ENCODE data around the gene EED. TPM values are rescaled to one million over a fixed set of nuclear protein-coding genes. Genes with fewer than 3 reads are reported as not detected.
A peak's percentile ranks its signal among the peaks of the same experiment; 100 is the strongest.

The EED gene
- total RNA-seq, 2 experiments from 2014 or later: 63.9 to 66.9 TPM

GRCh38 chr11:86259730-86260129 lies 15.2 kb downstream of the EED start:
- H3K4me3 Mint-ChIP-seq: no peak overlapping the region
- no peaks in the 10 kb centered on the region for H3K9me3 Mint-ChIP-seq
- no peak overlapping the region for H3K27ac Mint-ChIP-seq
- DNase-seq: no peak
- ChIA-PET CTCF (no interaction called here), POLR2A (interaction anchor here (0.7 to 1.0 kb wide), 2 partner anchors 8 to 26 kb away, joined by 3 read pairs; no protein-coding TSS in a partner anchor)
- H3K4me1 Mint-ChIP-seq: peaks cover 38% of the 10 kb centered on the region
- no peaks in the 10 kb centered on the region for H3K27me3 Mint-ChIP-seq
- H3K36me3 Mint-ChIP-seq (ENCODE audit: low read depth): peaks cover 75% of the 10 kb centered on the region

GRCh38 chr11:86261328-86261727 lies 16.8 kb downstream of the EED start:
- CTCF ChIA-PET: interaction anchor here (1.1 kb wide), 1 partner anchor 297 kb away, joined by 3 read pairs; no protein-coding TSS in a partner anchor
- Mint-ChIP-seq H3K4me3 (no peak overlapping the region), H3K27ac (no peak overlapping the region), H3K36me3 (ENCODE audit: low read depth) (peaks cover 76% of the 10 kb centered on the region), H3K4me1 (peaks cover 30% of the 10 kb centered on the region), H3K9me3 (no peaks in the 10 kb centered on the region), H3K27me3 (no peaks in the 10 kb centered on the region)
- DNase-seq: no peak
- POLR2A ChIA-PET: interaction anchor here (1.0 to 1.9 kb wide), 3 partner anchors 15 to 24 kb away, joined by 3 to 6 read pairs (median 3); partner anchors contain the start of gene EED

- H3K4me1 Mint-ChIP-seq: peaks cover 23% of the 10 kb centered on the region
- POLR2A ChIA-PET: interaction anchor here (0.8 to 1.6 kb wide), 3 partner anchors 10 to 27 kb away, joined by 3 to 5 read pairs (median 3); no protein-coding TSS in a partner anchor
- CTCF ChIA-PET: no interaction called here
- no peak for DNase-seq
- H3K27ac Mint-ChIP-seq: no peak overlapping the region
- H3K27me3 Mint-ChIP-seq: no peaks in the 10 kb centered on the region
- no peaks in the 10 kb centered on the region for H3K9me3 Mint-ChIP-seq
- H3K4me3 Mint-ChIP-seq: no peak overlapping the region
- peaks cover 69% of the 10 kb centered on the region for H3K36me3 Mint-ChIP-seq (ENCODE audit: low read depth)
Measured at GRCh38 chr11:86262387-86262786, 17.8 kb downstream of the EED start.

GRCh38 chr11:86264649-86265048 lies 20.1 kb downstream of the EED start:
- ChIA-PET CTCF (interaction anchor here (1.0 to 1.7 kb wide), 2 partner anchors 13 to 27 kb away, joined by 3 read pairs; no protein-coding TSS in a partner anchor), POLR2A (interaction anchor here (1.7 kb wide), 2 partner anchors 11 to 20 kb away, joined by 4 read pairs; no protein-coding TSS in a partner anchor)
- Mint-ChIP-seq H3K27ac (no peak overlapping the region), H3K9me3 (no peaks in the 10 kb centered on the region), H3K4me3 (no peak overlapping the region), H3K36me3 (ENCODE audit: low read depth) (peaks cover 72% of the 10 kb centered on the region), H3K4me1 (peaks cover 26% of the 10 kb centered on the region), H3K27me3 (no peaks in the 10 kb centered on the region)
- DNase-seq: no peak

- Mint-ChIP-seq H3K27me3 (no peaks in the 10 kb centered on the region), H3K36me3 (ENCODE audit: low read depth) (peaks cover 72% of the 10 kb centered on the region), H3K4me3 (no peak overlapping the region), H3K27ac (no peak overlapping the region), H3K4me1 (peaks cover 30% of the 10 kb centered on the region), H3K9me3 (no peaks in the 10 kb centered on the region)
- CTCF ChIA-PET: interaction anchor here (1.0 to 1.8 kb wide), 3 partner anchors 14 to 410 kb away, joined by 3 to 6 read pairs (median 3); partner anchors contain the start of gene CCDC83
- POLR2A ChIA-PET: interaction anchor here (1.7 kb wide), 2 partner anchors 12 to 20 kb away, joined by 4 read pairs; no protein-coding TSS in a partner anchor
- no peak for DNase-seq
Measured at GRCh38 chr11:86265194-86265593, 20.6 kb downstream of the EED start.

GRCh38 chr11:86269645-86270044 lies 25.1 kb downstream of the EED start:
- no peaks in the 10 kb centered on the region for H3K9me3 Mint-ChIP-seq
- ChIA-PET POLR2A (no interaction called here), CTCF (no interaction called here)
- H3K27me3 Mint-ChIP-seq: no peaks in the 10 kb centered on the region
- peaks cover 81% of the 10 kb centered on the region for H3K36me3 Mint-ChIP-seq (ENCODE audit: low read depth)
- no peak for DNase-seq
- no peak overlapping the region for H3K27ac Mint-ChIP-seq
- no peak overlapping the region for H3K4me3 Mint-ChIP-seq
- H3K4me1 Mint-ChIP-seq: peaks cover 40% of the 10 kb centered on the region

GRCh38 chr11:86274503-86274902 lies 29.9 kb downstream of the EED start:
- Mint-ChIP-seq H3K27ac (no peak overlapping the region), H3K9me3 (no peaks in the 10 kb centered on the region), H3K4me3 (no peak overlapping the region), H3K4me1 (peaks cover 35% of the 10 kb centered on the region), H3K27me3 (no peaks in the 10 kb centered on the region), H3K36me3 (ENCODE audit: low read depth) (peaks cover 84% of the 10 kb centered on the region)
- POLR2A ChIA-PET: interaction anchor here (0.8 kb wide), 1 partner anchor 9 kb away, joined by 3 read pairs; no protein-coding TSS in a partner anchor
- CTCF ChIA-PET: interaction anchor here (1.0 kb wide), 1 partner anchor 19 kb away, joined by 3 read pairs; no protein-coding TSS in a partner anchor
- DNase-seq: no peak

GRCh38 chr11:86274999-86275398 lies 30.4 kb downstream of the EED start:
- H3K9me3 Mint-ChIP-seq: no peaks in the 10 kb centered on the region
- H3K36me3 Mint-ChIP-seq (ENCODE audit: low read depth): peaks cover 84% of the 10 kb centered on the region
- POLR2A ChIA-PET: no interaction called here
- no peak overlapping the region for H3K27ac Mint-ChIP-seq
- no peaks in the 10 kb centered on the region for H3K27me3 Mint-ChIP-seq
- CTCF ChIA-PET: interaction anchor here (0.7 to 1.0 kb wide), 2 partner anchors 20 to 421 kb away, joined by 3 read pairs; no protein-coding TSS in a partner anchor
- H3K4me3 Mint-ChIP-seq: no peak overlapping the region
- H3K4me1 Mint-ChIP-seq: peaks cover 35% of the 10 kb centered on the region
- no peak for DNase-seq

GRCh38 chr11:86275493-86276370 lies 31.2 kb downstream of the EED start:
- ChIA-PET CTCF (interaction anchor here (0.7 to 1.0 kb wide), 2 partner anchors 21 to 421 kb away, joined by 3 read pairs; no protein-coding TSS in a partner anchor), POLR2A (no interaction called here)
- Mint-ChIP-seq H3K9me3 (no peaks in the 10 kb centered on the region), H3K27me3 (no peaks in the 10 kb centered on the region), H3K27ac (no peak overlapping the region), H3K4me3 (no peak overlapping the region), H3K4me1 (peaks cover 33% of the 10 kb centered on the region), H3K36me3 (ENCODE audit: low read depth) (peaks cover 84% of the 10 kb centered on the region)
- no peak for DNase-seq

- Mint-ChIP-seq H3K9me3 (no peaks in the 10 kb centered on the region), H3K27ac (no peak overlapping the region), H3K36me3 (ENCODE audit: low read depth) (peaks cover 83% of the 10 kb centered on the region), H3K4me3 (no peak overlapping the region), H3K27me3 (no peaks in the 10 kb centered on the region), H3K4me1 (peaks cover 34% of the 10 kb centered on the region)
- CTCF ChIA-PET: no interaction called here
- POLR2A ChIA-PET: interaction anchor here (1.0 kb wide), 1 partner anchor 26 kb away, joined by 4 read pairs; no protein-coding TSS in a partner anchor
- DNase-seq: no peak
Measured at GRCh38 chr11:86277741-86278140, 33.2 kb downstream of the EED start.

- CTCF ChIA-PET: no interaction called here
- POLR2A ChIA-PET: interaction anchor here (1.0 kb wide), 1 partner anchor 27 kb away, joined by 4 read pairs; no protein-coding TSS in a partner anchor
- Mint-ChIP-seq H3K36me3 (ENCODE audit: low read depth) (peaks cover 81% of the 10 kb centered on the region), H3K4me1 (peaks cover 34% of the 10 kb centered on the region), H3K9me3 (no peaks in the 10 kb centered on the region), H3K27ac (no peak overlapping the region), H3K27me3 (no peaks in the 10 kb centered on the region), H3K4me3 (no peak overlapping the region)
- no peak for DNase-seq
Measured at GRCh38 chr11:86278226-86278625, 33.7 kb downstream of the EED start.

- POLR2A ChIA-PET: interaction anchor here (1.2 kb wide), 1 partner anchor 14 kb away, joined by 3 read pairs; no protein-coding TSS in a partner anchor
- Mint-ChIP-seq H3K4me3 (no peak overlapping the region), H3K4me1 (peaks cover 30% of the 10 kb centered on the region), H3K27ac (no peak overlapping the region), H3K9me3 (no peaks in the 10 kb centered on the region), H3K36me3 (ENCODE audit: low read depth) (peaks cover 80% of the 10 kb centered on the region), H3K27me3 (no peaks in the 10 kb centered on the region)
- DNase-seq: no peak
- CTCF ChIA-PET: no interaction called here
Measured at GRCh38 chr11:86279747-86280146, 35.2 kb downstream of the EED start.

- Mint-ChIP-seq H3K4me1 (peaks cover 62% of the 10 kb centered on the region), H3K27ac (peak overlapping the region; percentile 24), H3K27me3 (no peaks in the 10 kb centered on the region), H3K36me3 (ENCODE audit: low read depth) (peaks cover 31% of the 10 kb centered on the region), H3K4me3 (no peak overlapping the region), H3K9me3 (no peaks in the 10 kb centered on the region)
- ChIA-PET CTCF (interaction anchor here (1.5 kb wide), 1 partner anchor 244 kb away, joined by 3 read pairs; no protein-coding TSS in a partner anchor), POLR2A (interaction anchor here (0.7 to 2.5 kb wide), 6 partner anchors 15 to 464 kb away, joined by 3 to 7 read pairs (median 4); partner anchors contain the start of genes EED, HIKESHI and PICALM)
- no peak for DNase-seq
Measured at GRCh38 chr11:86287468-86287796, 42.9 kb downstream of the EED start.
